ENCODE results near the gene PTPN1.
"Not testable (repeated sequence)": the region's sequence is repeated elsewhere in the genome, so short reads cannot be mapped to it uniquely, and the experiment has no call there.

Gene PTPN1

DNA sequence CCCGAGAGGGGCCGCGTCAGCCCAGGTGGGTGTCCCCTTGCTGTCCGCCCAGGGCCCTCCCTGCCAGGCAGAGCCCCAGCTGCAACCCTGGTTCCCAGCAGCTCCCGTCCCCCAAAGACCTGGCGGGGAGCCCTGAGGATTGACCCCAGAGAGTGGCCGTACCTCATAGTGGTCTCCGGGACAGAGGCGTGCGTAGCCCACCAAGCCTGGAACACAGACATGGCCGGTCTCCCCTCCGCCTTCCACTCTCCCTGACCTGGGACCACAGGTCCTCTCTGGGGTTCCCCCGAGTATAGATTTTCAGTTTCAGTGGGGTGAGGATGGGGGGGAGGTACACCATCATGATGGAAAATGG, 98.5 kb downstream of the PTPN1 start:
- Histone ChIP-seq H3K27me3 (ENCODE audit: control insufficient read depth, insufficient read depth, low read length) (no peaks in the 10 kb centered on the region), H3K9me3 (ENCODE audit: control insufficient read depth, insufficient read depth, low read depth, low read length) (no peaks in the 10 kb centered on the region), H3K27ac (ENCODE audit: low read depth, low read length) (no peak overlapping the region), H3K9ac (ENCODE audit: low read length) (no peak overlapping the region), H3K4me1 (ENCODE audit: control insufficient read depth, insufficient read depth, low read length) (peaks cover 4% of the 10 kb centered on the region; the same call in 1 of the 2 replicates), H3K36me3 (ENCODE audit: control insufficient read depth, insufficient read depth, low read length) (no peaks in the 10 kb centered on the region), H3K4me3 (ENCODE audit: low read depth, low read length) (no peak overlapping the region)

DNA sequence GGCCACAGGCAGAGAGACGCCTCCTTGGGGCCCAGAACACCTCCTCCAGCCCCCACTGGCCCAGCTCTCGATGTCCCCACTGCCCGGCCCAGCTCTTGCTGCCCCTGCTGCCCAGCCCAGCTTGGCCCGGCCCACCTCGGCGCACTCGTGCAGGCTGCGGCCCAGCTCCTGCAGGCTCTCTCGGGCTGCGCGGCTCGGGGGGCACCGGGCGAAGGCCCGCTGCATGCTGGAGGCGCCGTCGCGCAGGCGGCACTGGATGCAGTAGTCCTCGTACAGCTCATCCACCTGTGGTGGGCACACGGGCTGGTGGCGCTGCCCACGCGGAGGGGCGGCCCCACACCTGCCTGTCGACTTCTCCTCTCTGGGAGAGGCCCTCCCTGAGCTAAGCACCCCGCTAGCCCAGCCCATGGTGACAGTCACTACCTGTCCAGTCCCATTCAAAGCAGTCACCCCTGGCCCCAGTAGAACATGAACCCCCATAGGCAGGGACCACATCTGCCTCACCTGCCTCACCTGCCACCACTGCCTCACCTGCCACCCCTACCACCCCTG, 99.3 kb downstream of the PTPN1 start:
- Histone ChIP-seq H3K9me3 (ENCODE audit: control insufficient read depth, insufficient read depth, low read depth, low read length) (no peaks in the 10 kb centered on the region), H3K4me3 (ENCODE audit: low read depth, low read length) (no peak overlapping the region), H3K27ac (ENCODE audit: low read depth, low read length) (no peak overlapping the region), H3K27me3 (ENCODE audit: control insufficient read depth, insufficient read depth, low read length) (no peaks in the 10 kb centered on the region), H3K9ac (ENCODE audit: low read length) (no peak overlapping the region), H3K36me3 (ENCODE audit: control insufficient read depth, insufficient read depth, low read length) (no peaks in the 10 kb centered on the region), H3K4me1 (ENCODE audit: control insufficient read depth, insufficient read depth, low read length) (peaks cover 4% of the 10 kb centered on the region; the same call in 1 of the 2 replicates)

- no peak overlapping the region for H3K4me3 ChIP-seq (ENCODE audit: low read depth, low read length)
- H3K4me1 ChIP-seq (ENCODE audit: control insufficient read depth, insufficient read depth, low read length): peaks cover 4% of the 10 kb centered on the region; the same call in 1 of the 2 replicates
- no peaks in the 10 kb centered on the region for H3K36me3 ChIP-seq (ENCODE audit: control insufficient read depth, insufficient read depth, low read length)
- no peak overlapping the region for H3K9ac ChIP-seq (ENCODE audit: low read length)
- no peaks in the 10 kb centered on the region for H3K27me3 ChIP-seq (ENCODE audit: control insufficient read depth, insufficient read depth, low read length)
- no peak overlapping the region for H3K27ac ChIP-seq (ENCODE audit: low read depth, low read length)
- no peaks in the 10 kb centered on the region for H3K9me3 ChIP-seq (ENCODE audit: control insufficient read depth, insufficient read depth, low read depth, low read length)
These were observed 100.1 kb downstream of the PTPN1 start for GRCh38 chr20:50610212-50610718.

DNA sequence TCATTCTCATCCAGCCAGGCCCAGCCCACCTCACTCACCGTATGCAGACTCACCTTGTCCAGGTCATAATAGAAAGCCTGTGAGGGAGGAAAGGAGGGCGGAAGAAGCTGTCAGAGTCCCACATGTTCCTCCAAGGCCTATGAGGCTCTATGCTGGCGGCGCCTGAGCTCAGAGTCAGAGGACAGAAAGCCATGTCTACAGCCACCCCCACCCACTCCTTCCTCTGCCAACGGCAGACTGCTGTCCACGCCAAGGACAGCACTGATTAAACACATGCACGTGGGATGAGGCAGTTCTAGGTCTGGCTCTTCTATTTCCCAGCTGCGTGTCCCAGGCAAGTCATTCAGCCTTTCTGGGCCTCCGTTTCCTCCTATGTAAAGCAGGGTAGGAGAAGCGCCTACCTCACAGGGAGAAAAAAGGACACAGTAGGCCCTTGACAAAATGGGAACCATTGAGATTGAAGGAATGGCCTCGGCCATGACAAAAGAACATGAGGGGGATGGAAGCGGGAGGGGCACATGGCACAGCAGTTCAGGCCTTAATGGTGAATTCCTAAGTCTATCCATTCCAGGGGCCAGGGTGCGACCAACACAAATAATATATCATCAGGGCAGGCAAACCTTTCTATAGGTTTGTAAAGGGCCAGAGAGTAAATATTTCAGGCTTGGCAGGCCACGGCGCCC, 101.1 kb downstream of the PTPN1 start:
- H3K4me3 ChIP-seq (ENCODE audit: low read depth, low read length): no peak overlapping the region
- no peak overlapping the region for H3K27ac ChIP-seq (ENCODE audit: low read depth, low read length)
- no peak overlapping the region for H3K9ac ChIP-seq (ENCODE audit: low read length)

DNA sequence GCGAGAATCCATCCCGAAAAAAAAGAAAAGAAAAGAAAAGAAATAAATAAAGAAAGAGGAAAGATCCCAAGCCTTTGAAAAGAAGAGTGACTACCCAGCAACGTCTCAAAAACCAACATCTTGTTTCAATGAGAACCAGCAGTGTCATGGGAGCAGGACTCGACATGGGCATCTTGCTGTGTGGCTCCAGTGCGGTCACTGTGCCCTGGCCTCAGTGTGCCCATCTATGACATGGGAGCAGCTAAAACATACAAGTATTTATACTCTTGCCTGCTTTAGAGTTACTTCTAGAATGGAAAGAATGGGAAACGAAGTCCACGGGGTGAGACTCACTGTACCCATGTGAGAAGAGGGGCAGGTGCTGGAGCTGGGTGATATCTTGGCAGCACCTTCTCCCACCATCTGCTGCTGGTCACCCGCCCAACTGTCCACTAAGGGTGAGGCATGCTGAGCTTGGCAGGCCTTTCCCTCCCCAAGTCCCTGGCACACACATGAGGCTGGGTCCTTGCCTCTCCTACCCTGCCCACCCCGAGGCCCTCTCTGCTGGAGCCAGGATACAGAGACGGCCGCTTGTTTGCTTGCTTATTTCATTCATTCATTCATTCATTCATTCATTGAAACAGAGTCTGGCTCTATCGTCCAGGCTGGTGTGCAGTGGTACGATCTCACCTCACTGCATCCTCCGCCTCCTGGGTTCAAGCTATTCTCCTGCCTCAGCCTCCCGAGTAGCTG, 103.4 kb downstream of the PTPN1 start:
- H3K4me1 ChIP-seq (ENCODE audit: control insufficient read depth, insufficient read depth, low read length): peaks cover 4% of the 10 kb centered on the region; the same call in 1 of the 2 replicates
- H3K27ac ChIP-seq (ENCODE audit: low read depth, low read length): no peak overlapping the region
- H3K9ac ChIP-seq (ENCODE audit: low read length): no peak overlapping the region
- no peaks in the 10 kb centered on the region for H3K27me3 ChIP-seq (ENCODE audit: control insufficient read depth, insufficient read depth, low read length)
- H3K36me3 ChIP-seq (ENCODE audit: control insufficient read depth, insufficient read depth, low read length): no peaks in the 10 kb centered on the region
- no peak overlapping the region for H3K4me3 ChIP-seq (ENCODE audit: low read depth, low read length)
- no peaks in the 10 kb centered on the region for H3K9me3 ChIP-seq (ENCODE audit: control insufficient read depth, insufficient read depth, low read depth, low read length)

More for the DNA sequence above, 101.1 kb downstream of the PTPN1 start:
- peaks cover 4% of the 10 kb centered on the region; the same call in 1 of the 2 replicates for H3K4me1 ChIP-seq (ENCODE audit: control insufficient read depth, insufficient read depth, low read length)
- no peaks in the 10 kb centered on the region for H3K27me3 ChIP-seq (ENCODE audit: control insufficient read depth, insufficient read depth, low read length)
- H3K9me3 ChIP-seq (ENCODE audit: control insufficient read depth, insufficient read depth, low read depth, low read length): no peaks in the 10 kb centered on the region
- no peaks in the 10 kb centered on the region for H3K36me3 ChIP-seq (ENCODE audit: control insufficient read depth, insufficient read depth, low read length)

GRCh38 chr20:50615407-50615806, 105.2 kb downstream of the PTPN1 start:
- Histone ChIP-seq H3K4me1 (ENCODE audit: control insufficient read depth, insufficient read depth, low read length) (peaks cover 4% of the 10 kb centered on the region; the same call in 1 of the 2 replicates), H3K9ac (ENCODE audit: low read length) (no peak overlapping the region), H3K4me3 (ENCODE audit: low read depth, low read length) (no peak overlapping the region), H3K36me3 (ENCODE audit: control insufficient read depth, insufficient read depth, low read length) (no peaks in the 10 kb centered on the region), H3K9me3 (ENCODE audit: control insufficient read depth, insufficient read depth, low read depth, low read length) (no peaks in the 10 kb centered on the region), H3K27me3 (ENCODE audit: control insufficient read depth, insufficient read depth, low read length) (no peaks in the 10 kb centered on the region), H3K27ac (ENCODE audit: low read depth, low read length) (no peak overlapping the region)

- no peaks in the 10 kb centered on the region for H3K36me3 ChIP-seq (ENCODE audit: control insufficient read depth, insufficient read depth, low read length)
- no peak overlapping the region for H3K4me3 ChIP-seq (ENCODE audit: low read depth, low read length)
- no peaks in the 10 kb centered on the region for H3K27me3 ChIP-seq (ENCODE audit: control insufficient read depth, insufficient read depth, low read length)
- H3K27ac ChIP-seq (ENCODE audit: low read depth, low read length): no peak overlapping the region
- H3K9me3 ChIP-seq (ENCODE audit: control insufficient read depth, insufficient read depth, low read depth, low read length): peaks cover 14% of the 10 kb centered on the region
- no peaks in the 10 kb centered on the region for H3K4me1 ChIP-seq (ENCODE audit: control insufficient read depth, insufficient read depth, low read length)
- no peak overlapping the region for H3K9ac ChIP-seq (ENCODE audit: low read length)
These were observed 106.8 kb downstream of the PTPN1 start for GRCh38 chr20:50617022-50617421.

DNA sequence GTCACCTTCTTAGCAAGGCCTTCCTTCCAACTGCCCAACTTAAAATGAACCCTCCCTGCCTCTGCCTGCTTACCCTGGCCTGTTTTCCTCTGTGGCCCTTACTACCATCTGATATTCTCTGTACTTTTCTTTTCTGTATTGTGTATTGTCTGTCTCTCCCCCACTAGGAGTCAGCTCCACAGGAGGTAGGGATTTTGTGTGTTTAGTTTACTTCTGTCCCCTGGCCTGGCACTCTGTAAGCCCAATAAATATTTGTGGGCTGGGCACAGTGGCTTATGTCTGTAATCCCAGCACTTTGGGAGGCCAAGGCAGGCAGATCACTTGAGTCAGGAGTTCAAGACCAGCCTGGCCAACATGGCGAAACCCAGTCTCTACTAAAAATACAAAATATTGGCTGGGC, 108.4 kb downstream of the PTPN1 start:
- Histone ChIP-seq H3K4me3 (ENCODE audit: low read depth, low read length) (no peak overlapping the region), H3K27ac (ENCODE audit: low read depth, low read length) (no peak overlapping the region), H3K27me3 (ENCODE audit: control insufficient read depth, insufficient read depth, low read length) (no peaks in the 10 kb centered on the region), H3K4me1 (ENCODE audit: control insufficient read depth, insufficient read depth, low read length) (no peaks in the 10 kb centered on the region), H3K36me3 (ENCODE audit: control insufficient read depth, insufficient read depth, low read length) (no peaks in the 10 kb centered on the region), H3K9me3 (ENCODE audit: control insufficient read depth, insufficient read depth, low read depth, low read length) (peaks cover 14% of the 10 kb centered on the region), H3K9ac (ENCODE audit: low read length) (no peak overlapping the region)

GRCh38 chr20:50620459-50620858, 110.3 kb downstream of the PTPN1 start:
- not testable (repeated sequence) for H3K36me3 ChIP-seq (ENCODE audit: control insufficient read depth, insufficient read depth, low read length); H3K4me3 ChIP-seq (ENCODE audit: low read depth, low read length); H3K4me1 ChIP-seq (ENCODE audit: control insufficient read depth, insufficient read depth, low read length); H3K27ac ChIP-seq (ENCODE audit: low read depth, low read length); H3K9ac ChIP-seq (ENCODE audit: low read length); H3K27me3 ChIP-seq (ENCODE audit: control insufficient read depth, insufficient read depth, low read length)
- peaks cover 14% of the 10 kb centered on the region for H3K9me3 ChIP-seq (ENCODE audit: control insufficient read depth, insufficient read depth, low read depth, low read length)

- Histone ChIP-seq H3K36me3 (ENCODE audit: control insufficient read depth, insufficient read depth, low read length) (no peaks in the 10 kb centered on the region), H3K4me1 (ENCODE audit: control insufficient read depth, insufficient read depth, low read length) (peaks cover 8% of the 10 kb centered on the region; the same call in 1 of the 2 replicates), H3K9ac (ENCODE audit: low read length) (no peak overlapping the region), H3K9me3 (ENCODE audit: control insufficient read depth, insufficient read depth, low read depth, low read length) (peaks cover 14% of the 10 kb centered on the region), H3K4me3 (ENCODE audit: low read depth, low read length) (no peak overlapping the region), H3K27ac (ENCODE audit: low read depth, low read length) (no peak overlapping the region), H3K27me3 (ENCODE audit: control insufficient read depth, insufficient read depth, low read length) (no peaks in the 10 kb centered on the region)
These were observed 111.0 kb downstream of the PTPN1 start for GRCh38 chr20:50621068-50621665.

Measured in HUES6 (cell line).